Breast epithelium (tissue), 4 donors: ENCODE data around the gene DCAF15. TPM values are rescaled to one million over a fixed set of nuclear protein-coding genes. Genes with fewer than 3 reads are reported as not detected.
A peak's percentile ranks its signal among the peaks of the same experiment; 100 is the strongest.
"Not testable (repeated sequence)": the region's sequence is repeated elsewhere in the genome, so short reads cannot be mapped to it uniquely, and the experiment has no call there.

Experiments used
- DNase-seq, 2 donors: peaks; one replicate each; pipeline ENCODE4 v3.0.0-alpha.2; 2019; ENCODE audit warnings: low spot score in 2 of 2
- H3K27ac ChIP-seq, 2 donors: fragments of 200-600 bp; sonication (generic) in 1 of 2; one replicate each; pipeline ENCODE4 v1.5.1; 2016 to 2019; ENCODE audit warnings: mild to moderate bottlenecking in 1 of 2
- H3K27me3 ChIP-seq, 2 donors: fragments of 200-600 bp; sonication (generic) in 1 of 2; one replicate each; pipeline versions ENCODE4 v1.5.1 to v1.6.0; 2017 to 2019; ENCODE audit warnings: control low read depth in 1 of 2, mild to moderate bottlenecking in 1 of 2
- H3K36me3 ChIP-seq: fragments of 200-600 bp; one replicate; pipeline ENCODE4 v1.5.1; 2019
- H3K4me1 ChIP-seq, 2 donors: fragments of 200-600 bp; sonication (generic); one replicate each; pipeline ENCODE4 v1.5.1; 2016 to 2019; ENCODE audit warnings: control low read depth in 1 of 2
- H3K4me3 ChIP-seq, 3 donors: fragments of 200-600 bp; sonication (generic); 1 replicate in 2 of 3; 2 replicates in 1 of 3; pipeline ENCODE4 v1.5.1; 2016 to 2019; ENCODE audit warnings: mild to moderate bottlenecking in 3 of 3, moderate library complexity in 2 of 3
- H3K9me3 ChIP-seq, 2 donors: fragments of 200-600 bp; sonication (generic) in 1 of 2; one replicate each; pipeline ENCODE4 v1.5.1; 2016 to 2019; ENCODE audit warnings: control low read depth in 1 of 2
- CTCF ChIP-seq, 3 donors: fragments of 450-650 bp; IDR thresholded peaks; one replicate each; pipeline ENCODE4 v1.5.1; 2016 to 2017; ENCODE audit warnings: antibody characterized with exemption in 3 of 3, mild to moderate bottlenecking in 3 of 3, moderate library complexity in 3 of 3
- POLR2A ChIP-seq: fragments of 450-650 bp; IDR thresholded peaks from one replicate; pipeline ENCODE4 v1.6.1; 2016; ENCODE audit warnings: antibody characterized with exemption, mild to moderate bottlenecking, moderate library complexity
- POLR2AphosphoS5 ChIP-seq, 3 donors: sonication (generic); formaldehyde crosslinking; IDR thresholded peaks; one replicate each; pipeline ENCODE4 v1.6.1; 2017; ENCODE audit warnings: antibody characterized with exemption in 3 of 3
- intact Hi-C: fragments of 100-400 bp; cut with DNase I; formaldehyde crosslinking; loops from one replicate; pipeline ENCODE4 v1.15.1; 2023; ENCODE audit warnings: low total_unique reads
- total RNA-seq, 3 donors: library from RNA; depleted of rRNA; stranded (reverse); fragments of >200 nt; gene quantifications; one replicate each; pipeline ENCODE4 v1.1.0, GENCODE V29; 2016

Gene DCAF15
- total RNA-seq, 3 donors from 2014 or later = 13.4 to 22.7 (median 19.0) TPM

GRCh38 chr19:13968383-13968935 is 16.1 kb downstream of the DCAF15 start:
- H3K9me3 ChIP-seq = no peaks in the 10 kb centered on the region
- no peak for TF ChIP-seq POLR2A
- no peak for TF ChIP-seq CTCF (IDR thresholded peaks at IDR 0.05)
- TF ChIP-seq POLR2AphosphoS5 (IDR thresholded peaks at IDR 0.05) = no peak
- no peak for DNase-seq
- no peaks in the 10 kb centered on the region for H3K4me1 ChIP-seq
- no peak overlapping the region for H3K27ac ChIP-seq
- no peaks in the 10 kb centered on the region for H3K27me3 ChIP-seq
- no peak overlapping the region for H3K4me3 ChIP-seq
- H3K36me3 ChIP-seq = peaks cover 16% of the 10 kb centered on the region
- intact Hi-C loops = no loop called here

GRCh38 chr19:13968999-13969398 is 16.7 kb downstream of the DCAF15 start:
- intact Hi-C loops = no loop called here
- no peaks in the 10 kb centered on the region for H3K27me3 ChIP-seq
- H3K27ac ChIP-seq = no peak overlapping the region
- no peaks in the 10 kb centered on the region for H3K9me3 ChIP-seq
- peaks cover 16% of the 10 kb centered on the region for H3K36me3 ChIP-seq
- TF ChIP-seq POLR2A (no peak), POLR2AphosphoS5 (IDR thresholded peaks at IDR 0.05) (no peak), CTCF (IDR thresholded peaks at IDR 0.05) (no peak)
- H3K4me1 ChIP-seq = no peaks in the 10 kb centered on the region
- no peak for DNase-seq
- H3K4me3 ChIP-seq = no peak overlapping the region

GRCh38 chr19:13969897-13970296 is 17.6 kb downstream of the DCAF15 start:
- H3K27me3 ChIP-seq = no peaks in the 10 kb centered on the region
- TF ChIP-seq CTCF (IDR thresholded peaks at IDR 0.05) (no peak), POLR2AphosphoS5 (IDR thresholded peaks at IDR 0.05) (no peak), POLR2A (no peak)
- no peak overlapping the region for H3K4me3 ChIP-seq
- no peak for DNase-seq
- H3K4me1 ChIP-seq = no peaks in the 10 kb centered on the region
- H3K9me3 ChIP-seq = no peaks in the 10 kb centered on the region
- H3K36me3 ChIP-seq = peaks cover 16% of the 10 kb centered on the region
- intact Hi-C loops = no loop called here
- no peak overlapping the region for H3K27ac ChIP-seq

GRCh38 chr19:13971868-13972267 is 19.6 kb downstream of the DCAF15 start:
- H3K4me1 ChIP-seq, H3K9me3 ChIP-seq, intact Hi-C loops, DNase-seq, H3K27me3 ChIP-seq, H3K27ac ChIP-seq, H3K4me3 ChIP-seq: not testable (repeated sequence)
- H3K36me3 ChIP-seq = peaks cover 16% of the 10 kb centered on the region

GRCh38 chr19:13972368-13973155 is 20.3 kb downstream of the DCAF15 start:
- DNase-seq = no peak
- Histone ChIP-seq H3K4me3 (no peak overlapping the region), H3K4me1 (no peaks in the 10 kb centered on the region), H3K36me3 (peaks cover 16% of the 10 kb centered on the region), H3K27ac (no peak overlapping the region), H3K9me3 (no peaks in the 10 kb centered on the region), H3K27me3 (no peaks in the 10 kb centered on the region)
- intact Hi-C loops = no loop called here
- TF ChIP-seq CTCF (IDR thresholded peaks at IDR 0.05) (no peak), POLR2A (no peak), POLR2AphosphoS5 (IDR thresholded peaks at IDR 0.05) (no peak)

GRCh38 chr19:13973479-13973878 is 21.2 kb downstream of the DCAF15 start:
- intact Hi-C loops, H3K4me1 ChIP-seq, H3K27me3 ChIP-seq, DNase-seq, H3K4me3 ChIP-seq, H3K9me3 ChIP-seq: not testable (repeated sequence)
- H3K27ac ChIP-seq = peak overlapping the region in 1 of 2 donors; percentile 46
- H3K36me3 ChIP-seq = peaks cover 13% of the 10 kb centered on the region
